Loucy (cell line): ENCODE measurements around the gene PHLDB2.

ENCODE experiments used
- H2AFZ ChIP-seq: fragments of 200-600 bp; sonication (generic); 2 replicates; pipeline ENCODE4 v1.6.0; 2016; ENCODE audit warnings: antibody characterized with exemption, mild to moderate bottlenecking, low read length, moderate library complexity
- H3F3A ChIP-seq: fragments of 200-600 bp; 2 replicates; pipeline ENCODE4 v1.6.0; 2016; ENCODE audit warnings: antibody characterized with exemption, low read depth, mild to moderate bottlenecking
- H3K27me3 ChIP-seq: fragments of 200-600 bp; sonication (generic); 2 replicates; pipeline ENCODE4 v1.6.1; 2014; ENCODE audit warnings: low read length, mild to moderate bottlenecking; ENCODE audit not compliant: insufficient read depth, poor library complexity, severe bottlenecking
- H3K36me3 ChIP-seq: fragments of 200-600 bp; sonication (generic); 2 replicates; pipeline ENCODE4 v1.6.1; 2016; ENCODE audit warnings: low read length; ENCODE audit not compliant: insufficient read depth
- H3K4me1 ChIP-seq: fragments of 200-600 bp; sonication (generic); 2 replicates; pipeline ENCODE4 v1.5.1; 2014; ENCODE audit warnings: low read length, mild to moderate bottlenecking; ENCODE audit not compliant: insufficient read depth, poor library complexity, severe bottlenecking
- H3K4me2 ChIP-seq: fragments of 200-600 bp; sonication (generic); 2 replicates; pipeline ENCODE4 v1.6.0; 2014; ENCODE audit warnings: antibody characterized with exemption, low read length, low read depth, mild to moderate bottlenecking; ENCODE audit not compliant: poor library complexity, severe bottlenecking
- H3K4me3 ChIP-seq: fragments of 200-600 bp; sonication (generic); 2 replicates; pipeline ENCODE4 v1.5.1; 2014; ENCODE audit warnings: low read length, mild to moderate bottlenecking, mixed read lengths; ENCODE audit not compliant: poor library complexity, severe bottlenecking
- H3K79me2 ChIP-seq: fragments of 200-600 bp; sonication (generic); 2 replicates; pipeline ENCODE4 v1.6.1; 2014; ENCODE audit warnings: low read length; ENCODE audit not compliant: insufficient read depth
- H3K9ac ChIP-seq: fragments of 200-600 bp; sonication (generic); 2 replicates; pipeline ENCODE4 v1.6.0; 2014; ENCODE audit warnings: mild to moderate bottlenecking, low read depth, low read length, moderate library complexity; ENCODE audit not compliant: poor library complexity, severe bottlenecking
- H3K9me2 ChIP-seq: fragments of 200-600 bp; sonication (generic); replicated peaks from 2 replicates; pipeline ENCODE4 v1.6.1; 2016; ENCODE audit warnings: low read depth, low read length, mixed read lengths
- H3K9me3 ChIP-seq: fragments of 200-600 bp; sonication (generic); 2 replicates; pipeline ENCODE4 v1.6.1; 2014; ENCODE audit warnings: mild to moderate bottlenecking, antibody characterized with exemption, low read length, low read depth; ENCODE audit not compliant: insufficient read depth
- H4K20me1 ChIP-seq: fragments of 200-600 bp; sonication (generic); 2 replicates; pipeline ENCODE4 v1.6.0; 2014; ENCODE audit warnings: antibody characterized with exemption, low read length, mild to moderate bottlenecking; ENCODE audit not compliant: insufficient read depth, poor library complexity, severe bottlenecking
- EZH2phosphoT487 ChIP-seq: fragments of 200-600 bp; IDR thresholded peaks from 2 replicates; pipeline ENCODE4 v1.6.1; 2018; ENCODE audit warnings: antibody characterized with exemption, mild to moderate bottlenecking, moderate library complexity, borderline replicate concordance
- TF ChIP-seq, protein P1 (sequence below): fragments of 200-600 bp; sonication (generic); conservative IDR thresholded peaks from 2 replicates; pipeline ENCODE4 v1.5.1; 2014; ENCODE audit warnings: mild to moderate bottlenecking, antibody characterized with exemption, low read length

Gene PHLDB2

DNA sequence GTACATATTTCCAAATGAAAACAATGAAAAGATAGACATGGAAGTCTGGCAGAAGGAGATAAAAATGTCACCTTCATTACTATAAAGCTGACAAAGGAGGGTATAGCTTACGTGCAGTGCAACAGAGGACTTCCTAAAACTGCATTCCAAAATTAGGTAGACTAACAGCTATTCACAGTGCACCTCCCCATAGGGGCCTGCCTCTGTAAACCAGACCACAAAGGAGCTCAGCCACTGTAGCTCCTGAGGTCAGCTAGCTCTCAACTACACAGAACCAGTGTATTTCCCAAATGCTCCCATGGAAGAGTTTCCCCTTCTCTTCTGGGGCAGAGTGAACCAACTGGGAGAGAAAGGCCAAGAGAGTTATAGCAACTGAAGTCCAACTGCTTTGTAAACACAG is 31.2 kb upstream of the PHLDB2 start:
- Histone ChIP-seq H3K9me3 (no peaks in the 10 kb centered on the region), H3K79me2 (no peaks in the 10 kb centered on the region), H3F3A (no peaks in the 10 kb centered on the region), H2AFZ (no peak overlapping the region), H3K27me3 (no peaks in the 10 kb centered on the region), H3K9me2 (no peaks in the 10 kb centered on the region), H3K4me3 (no peak overlapping the region), H3K4me1 (peaks cover 5% of the 10 kb centered on the region), H3K4me2 (no peak overlapping the region), H4K20me1 (no peaks in the 10 kb centered on the region), H3K36me3 (no peaks in the 10 kb centered on the region), H3K9ac (no peak overlapping the region)
- TF ChIP-seq, protein P1, sequence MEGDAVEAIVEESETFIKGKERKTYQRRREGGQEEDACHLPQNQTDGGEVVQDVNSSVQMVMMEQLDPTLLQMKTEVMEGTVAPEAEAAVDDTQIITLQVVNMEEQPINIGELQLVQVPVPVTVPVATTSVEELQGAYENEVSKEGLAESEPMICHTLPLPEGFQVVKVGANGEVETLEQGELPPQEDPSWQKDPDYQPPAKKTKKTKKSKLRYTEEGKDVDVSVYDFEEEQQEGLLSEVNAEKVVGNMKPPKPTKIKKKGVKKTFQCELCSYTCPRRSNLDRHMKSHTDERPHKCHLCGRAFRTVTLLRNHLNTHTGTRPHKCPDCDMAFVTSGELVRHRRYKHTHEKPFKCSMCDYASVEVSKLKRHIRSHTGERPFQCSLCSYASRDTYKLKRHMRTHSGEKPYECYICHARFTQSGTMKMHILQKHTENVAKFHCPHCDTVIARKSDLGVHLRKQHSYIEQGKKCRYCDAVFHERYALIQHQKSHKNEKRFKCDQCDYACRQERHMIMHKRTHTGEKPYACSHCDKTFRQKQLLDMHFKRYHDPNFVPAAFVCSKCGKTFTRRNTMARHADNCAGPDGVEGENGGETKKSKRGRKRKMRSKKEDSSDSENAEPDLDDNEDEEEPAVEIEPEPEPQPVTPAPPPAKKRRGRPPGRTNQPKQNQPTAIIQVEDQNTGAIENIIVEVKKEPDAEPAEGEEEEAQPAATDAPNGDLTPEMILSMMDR = no peak
- no peak for TF ChIP-seq EZH2phosphoT487

DNA sequence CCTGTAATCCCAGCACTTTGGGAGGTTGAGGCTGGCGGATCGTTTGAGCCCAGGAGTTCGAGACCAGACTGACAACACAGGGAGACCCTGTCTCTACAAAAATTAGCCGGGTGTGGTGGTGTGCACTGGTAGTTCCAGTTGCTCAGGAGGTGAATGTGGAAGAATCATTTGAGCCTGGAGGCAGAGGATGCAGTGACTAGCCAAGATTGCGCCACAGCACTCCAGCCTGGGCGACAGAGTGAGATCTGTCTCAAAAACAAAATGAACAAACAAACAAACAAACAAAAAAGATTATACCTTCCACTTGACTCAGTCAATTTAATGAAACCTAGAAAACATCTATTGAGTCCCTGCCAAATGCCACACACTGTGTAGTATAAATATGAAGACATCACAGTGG is 30.5 kb upstream of the PHLDB2 start:
- no peak overlapping the region for H3K4me3 ChIP-seq
- no peaks in the 10 kb centered on the region for H3K27me3 ChIP-seq
- TF ChIP-seq, protein P1 = no peak
- TF ChIP-seq EZH2phosphoT487 = no peak
- no peaks in the 10 kb centered on the region for H3K9me3 ChIP-seq
- no peak overlapping the region for H3K4me2 ChIP-seq
- no peaks in the 10 kb centered on the region for H3F3A ChIP-seq
- no peaks in the 10 kb centered on the region for H3K79me2 ChIP-seq
- H3K9me2 ChIP-seq = no peaks in the 10 kb centered on the region
- no peaks in the 10 kb centered on the region for H4K20me1 ChIP-seq
- no peak overlapping the region for H2AFZ ChIP-seq
- H3K4me1 ChIP-seq = peaks cover 5% of the 10 kb centered on the region
- H3K36me3 ChIP-seq = no peaks in the 10 kb centered on the region
- H3K9ac ChIP-seq = no peak overlapping the region

DNA sequence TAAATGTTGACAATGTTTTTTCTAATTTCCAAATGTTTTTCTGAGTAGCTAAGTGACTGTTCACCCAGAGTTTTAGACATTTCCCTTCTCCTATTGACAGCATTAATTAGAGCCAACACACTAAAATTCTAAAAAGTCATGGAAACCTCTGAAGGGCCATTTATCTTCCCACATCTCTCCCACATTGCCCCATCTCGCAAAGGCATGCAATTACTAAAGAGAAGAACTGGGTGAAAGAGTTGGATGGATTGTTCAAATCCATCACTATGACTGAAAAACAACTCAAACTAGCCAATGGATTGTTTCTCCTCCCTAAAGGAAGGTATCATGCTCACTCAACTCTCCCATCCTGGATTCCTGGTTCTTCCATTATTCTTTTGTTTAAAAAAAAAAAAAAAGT is 30.0 kb upstream of the PHLDB2 start:
- H3K9me3 ChIP-seq = no peaks in the 10 kb centered on the region
- no peaks in the 10 kb centered on the region for H4K20me1 ChIP-seq
- no peak overlapping the region for H3K4me3 ChIP-seq
- H3F3A ChIP-seq = no peaks in the 10 kb centered on the region
- H3K36me3 ChIP-seq = no peaks in the 10 kb centered on the region
- no peaks in the 10 kb centered on the region for H3K79me2 ChIP-seq
- no peaks in the 10 kb centered on the region for H3K27me3 ChIP-seq
- TF ChIP-seq, protein P1 = no peak
- no peak for TF ChIP-seq EZH2phosphoT487
- H3K9me2 ChIP-seq = no peaks in the 10 kb centered on the region
- peaks cover 5% of the 10 kb centered on the region for H3K4me1 ChIP-seq
- H2AFZ ChIP-seq = no peak overlapping the region
- no peak overlapping the region for H3K9ac ChIP-seq
- no peak overlapping the region for H3K4me2 ChIP-seq
